ENCODE results near the gene LTC4S.

DNA sequence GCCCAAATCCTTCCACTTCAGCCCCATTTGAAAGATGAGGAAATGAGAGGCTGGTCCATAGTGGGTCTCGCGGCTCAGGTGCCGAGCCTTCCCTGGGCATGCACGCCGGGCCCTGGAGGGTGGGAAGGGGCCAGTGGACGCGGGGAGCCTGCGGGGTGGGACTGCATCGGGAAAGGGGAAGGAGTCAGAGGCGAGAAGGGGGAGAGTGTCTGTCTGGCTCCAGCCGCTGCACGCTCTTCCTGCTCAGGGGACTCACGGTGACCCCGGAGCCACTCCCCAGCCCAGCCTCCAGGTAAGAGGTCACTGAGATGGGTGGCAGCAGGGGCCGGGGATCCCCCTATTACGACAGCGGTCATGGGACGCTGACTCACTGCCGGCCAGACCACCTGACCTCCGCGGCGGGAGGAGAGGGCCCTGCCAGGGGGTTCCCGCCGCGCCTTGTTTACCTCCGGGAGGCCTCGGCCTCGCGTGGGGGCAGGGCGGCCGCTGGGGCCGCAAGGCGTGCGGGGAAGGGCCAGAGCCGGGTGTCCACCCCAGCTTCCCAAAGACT lies 25.0 kb downstream of the LTC4S start:
- TF ChIP-seq EP300 (conservative IDR thresholded peaks at IDR 0.05; ENCODE audit: poor library complexity, severe bottlenecking) (no peak), EZH2 (IDR thresholded peaks at IDR 0.05; ENCODE audit: borderline replicate concordance, insufficient read depth, low read length, poor library complexity, severe bottlenecking) (no peak), CTCF (IDR thresholded peaks at IDR 0.05; ENCODE audit: poor library complexity, severe bottlenecking) (no peak), POLR2AphosphoS5 (IDR thresholded peaks at IDR 0.05) (peak; percentile 27), RAD21 (conservative IDR thresholded peaks at IDR 0.05) (no peak), TAF1 (IDR thresholded peaks at IDR 0.05; ENCODE audit: low read depth) (no peak), SMC3 (conservative IDR thresholded peaks at IDR 0.05; ENCODE audit: poor library complexity) (no peak), REST (IDR thresholded peaks at IDR 0.05; ENCODE audit: borderline replicate concordance) (no peak)

All from neural cell (in vitro differentiated cells).